HG02943 (cell line): ENCODE measurements around the gene FAH.
"Not testable (repeated sequence)": the region's sequence is repeated elsewhere in the genome, so short reads cannot be mapped to it uniquely, and the experiment has no call there.

Experiments used
- ATAC-seq: cut with Tn5 transposase; IDR thresholded peaks from one replicate; pipeline ENCODE4 v1.9.1; 2021; ENCODE audit warnings: mild to moderate bottlenecking, low read depth, moderate library complexity; ENCODE audit not compliant: unreplicated experiment

Gene FAH

GRCh38 chr15:80151148-80151547 is 1.7 kb upstream of the FAH start:
- no peak for ATAC-seq

GRCh38 chr15:80151576-80151975 is 1.2 kb upstream of the FAH start:
- no peak for ATAC-seq

- peak; percentile 50 for ATAC-seq
These were observed 461 bp upstream of the FAH start for GRCh38 chr15:80152180-80152895.

GRCh38 chr15:80153900-80154299 is 1.1 kb downstream of the FAH start:
- ATAC-seq = no peak

- no peak for ATAC-seq
These were observed 1.5 kb downstream of the FAH start for GRCh38 chr15:80154336-80154735.

- ATAC-seq = no peak
These were observed 2.2 kb downstream of the FAH start for GRCh38 chr15:80155001-80155377.

GRCh38 chr15:80155378-80156175 is 2.8 kb downstream of the FAH start:
- ATAC-seq = not testable (repeated sequence)

- ATAC-seq = no peak
These were observed 3.4 kb downstream of the FAH start for GRCh38 chr15:80156176-80156720.

GRCh38 chr15:80157215-80157614 is 4.4 kb downstream of the FAH start:
- ATAC-seq = no peak

- ATAC-seq = no peak
These were observed 6.5 kb downstream of the FAH start for GRCh38 chr15:80159301-80159700.

GRCh38 chr15:80159811-80160569 is 7.2 kb downstream of the FAH start:
- ATAC-seq = no peak

- ATAC-seq = no peak
These were observed 7.9 kb downstream of the FAH start for GRCh38 chr15:80160570-80161156.

- ATAC-seq = no peak
These were observed 8.7 kb downstream of the FAH start for GRCh38 chr15:80161468-80162016.

GRCh38 chr15:80162059-80162554 is 9.3 kb downstream of the FAH start:
- no peak for ATAC-seq

GRCh38 chr15:80163217-80163616 is 10.4 kb downstream of the FAH start:
- ATAC-seq = no peak

- no peak for ATAC-seq
These were observed 11.1 kb downstream of the FAH start for GRCh38 chr15:80163897-80164296.

GRCh38 chr15:80167936-80168335 is 15.1 kb downstream of the FAH start:
- ATAC-seq = no peak

- ATAC-seq = no peak
These were observed 15.6 kb downstream of the FAH start for GRCh38 chr15:80168421-80168820.

- no peak for ATAC-seq
These were observed 17.1 kb downstream of the FAH start for GRCh38 chr15:80169768-80170357.

GRCh38 chr15:80170596-80170995 is 17.8 kb downstream of the FAH start:
- ATAC-seq = no peak
